Umbilical cord (tissue), 2 donors: ENCODE measurements around the gene TNIK. TPM values are rescaled to one million over a fixed set of nuclear protein-coding genes. Genes with fewer than 3 reads are reported as not detected.
A peak's percentile ranks its signal among the peaks of the same experiment; 100 is the strongest.

Experiments used
- DNase-seq: peaks from one replicate; pipeline ENCODE4 v3.0.0-alpha.2; 2015; ENCODE audit warnings: low spot score
- total RNA-seq: library from RNA; depleted of rRNA; stranded (reverse); fragments of >200 nt; gene quantifications from one replicate; pipeline ENCODE4 v1.2.3, GENCODE V29; 2014; ENCODE audit warnings: low replicate concordance; ENCODE audit not compliant: insufficient read depth

TNIK gene
- total RNA-seq, 1 donor from 2014 or later = 11.6 TPM

DNA sequence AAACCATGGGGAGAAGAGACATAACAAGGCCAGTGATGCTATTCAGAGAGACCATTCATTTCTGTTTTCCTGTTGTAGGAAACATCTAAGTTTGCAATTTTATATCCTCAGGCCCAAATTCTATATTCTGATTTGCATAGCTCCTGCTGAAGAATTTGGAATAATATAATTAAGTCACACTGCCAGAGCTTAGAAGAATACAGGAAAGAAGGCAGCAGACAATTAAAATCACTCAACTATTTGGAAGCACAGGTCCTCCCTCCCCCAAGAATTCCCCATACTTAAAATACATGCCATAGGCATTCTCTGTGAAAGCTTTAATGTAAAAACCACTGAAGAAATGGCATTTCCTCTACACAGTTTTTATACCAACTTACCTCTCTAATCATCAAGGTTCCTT is 366.7 kb downstream of the TNIK start:
- no peak for DNase-seq

DNA sequence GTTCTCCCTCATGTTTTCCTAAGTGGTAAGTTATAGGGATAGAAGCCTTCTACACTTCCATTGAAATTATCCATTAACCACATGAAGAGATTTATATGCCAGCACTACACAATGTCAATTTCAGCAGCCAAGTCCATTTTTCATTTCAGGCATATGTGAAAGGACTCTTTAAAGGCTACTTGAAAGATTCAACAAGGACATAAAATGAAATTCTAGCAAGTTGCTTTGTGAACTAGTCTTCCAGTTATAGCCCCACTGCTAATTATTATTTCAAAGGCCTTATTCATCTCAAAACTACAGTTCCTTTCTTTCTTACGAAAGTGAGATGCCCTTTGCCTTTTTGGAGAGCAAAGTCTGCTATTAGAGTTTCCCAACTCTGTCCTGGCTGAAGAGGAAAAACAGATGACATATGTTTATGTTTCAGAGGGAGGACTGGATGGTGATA is 367.7 kb downstream of the TNIK start:
- peak; percentile 64 for DNase-seq

DNA sequence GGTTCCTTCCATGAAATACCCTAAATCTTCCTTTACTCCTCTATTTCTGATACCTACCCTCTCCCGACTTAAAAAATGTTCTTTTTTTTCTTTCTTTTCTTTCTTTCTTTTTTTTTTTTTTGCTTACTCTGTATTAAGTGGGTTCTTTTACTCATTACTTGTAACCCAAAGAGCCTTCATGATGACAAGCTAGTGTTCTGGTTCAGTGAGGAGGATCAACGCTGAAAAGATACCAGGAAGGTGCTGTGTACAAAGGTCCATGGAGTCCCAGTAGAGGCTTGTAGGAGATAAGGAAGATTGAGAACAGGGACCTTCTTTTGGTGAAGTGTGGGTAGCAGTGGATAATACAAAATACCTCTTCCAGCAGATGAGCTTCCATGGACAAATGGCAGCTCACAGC is 369.9 kb downstream of the TNIK start:
- no peak for DNase-seq

DNA sequence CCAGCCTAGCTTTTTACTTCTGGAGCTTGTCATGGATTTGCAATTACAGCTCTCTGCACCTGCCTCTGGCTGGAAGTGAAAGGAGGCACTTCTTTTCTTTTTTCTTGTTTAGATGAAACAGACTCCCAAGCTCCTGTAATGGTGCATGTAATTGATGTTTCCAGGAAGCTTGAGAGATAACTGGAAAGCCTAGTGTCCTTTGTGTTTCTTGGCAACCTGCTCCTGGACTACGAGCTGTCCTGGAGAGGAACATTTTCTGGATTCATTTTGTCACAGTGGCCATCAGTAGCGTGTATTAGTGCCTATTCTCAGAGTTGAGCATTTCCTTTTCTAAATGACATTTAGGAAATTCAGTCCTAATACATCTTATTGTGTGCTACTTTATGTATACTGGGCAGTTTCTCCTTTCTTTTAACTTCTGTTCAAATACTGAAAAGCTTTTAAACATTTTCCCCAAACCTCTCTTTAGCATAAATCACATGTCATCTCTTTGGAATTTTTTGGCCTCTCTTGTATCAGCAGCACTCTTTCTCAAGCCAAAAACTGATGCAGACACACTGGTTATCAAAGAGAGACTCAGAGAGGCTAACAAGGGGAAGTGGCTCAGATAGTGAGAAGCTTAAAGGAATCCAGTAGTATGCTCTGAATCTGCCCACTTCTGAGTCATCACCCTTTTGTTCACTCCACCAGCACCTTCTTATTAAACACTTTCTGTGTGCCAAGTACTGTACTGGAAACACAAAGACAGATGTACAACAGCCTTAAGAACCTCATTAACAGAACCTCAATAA is 371.0 kb downstream of the TNIK start:
- DNase-seq = peak; percentile 98

DNA sequence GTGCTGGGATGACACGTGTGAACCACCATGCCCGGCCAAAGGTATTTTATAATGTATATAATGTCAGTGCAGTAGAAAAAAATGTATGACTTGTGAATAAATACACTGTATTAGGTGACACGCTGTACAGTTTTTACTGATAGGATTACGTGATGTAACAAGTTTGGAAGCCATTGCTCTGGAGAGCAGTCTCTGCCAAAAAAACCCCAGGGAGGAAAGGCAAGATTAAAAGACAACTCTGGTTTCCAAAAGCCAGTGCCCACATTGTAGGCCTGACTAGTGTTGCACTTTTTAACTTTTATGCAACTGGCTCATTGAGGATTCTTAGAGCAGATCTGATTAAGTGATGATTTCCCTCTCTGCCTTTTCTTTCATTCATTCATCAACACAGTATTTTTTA is 371.7 kb downstream of the TNIK start:
- peak; percentile 59 for DNase-seq

DNA sequence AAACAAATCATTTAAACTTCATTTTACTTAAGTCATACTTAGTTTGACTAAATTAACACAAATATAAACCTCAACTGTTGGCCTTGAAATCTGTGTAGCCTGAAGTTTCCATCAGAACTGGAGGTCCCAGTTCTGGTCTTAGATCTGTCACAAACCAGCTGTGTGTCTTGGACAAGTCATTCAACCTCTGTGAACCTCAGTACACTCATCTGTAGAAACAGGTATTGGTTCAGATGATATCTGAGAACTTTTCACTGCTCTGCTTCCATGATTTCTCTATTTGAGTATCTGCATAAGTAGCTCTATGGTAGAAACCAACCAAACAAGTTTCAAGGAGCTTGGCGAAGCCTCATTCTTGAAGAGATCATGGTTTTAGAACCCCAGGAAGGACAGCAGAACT is 373.3 kb downstream of the TNIK start:
- no peak for DNase-seq

DNA sequence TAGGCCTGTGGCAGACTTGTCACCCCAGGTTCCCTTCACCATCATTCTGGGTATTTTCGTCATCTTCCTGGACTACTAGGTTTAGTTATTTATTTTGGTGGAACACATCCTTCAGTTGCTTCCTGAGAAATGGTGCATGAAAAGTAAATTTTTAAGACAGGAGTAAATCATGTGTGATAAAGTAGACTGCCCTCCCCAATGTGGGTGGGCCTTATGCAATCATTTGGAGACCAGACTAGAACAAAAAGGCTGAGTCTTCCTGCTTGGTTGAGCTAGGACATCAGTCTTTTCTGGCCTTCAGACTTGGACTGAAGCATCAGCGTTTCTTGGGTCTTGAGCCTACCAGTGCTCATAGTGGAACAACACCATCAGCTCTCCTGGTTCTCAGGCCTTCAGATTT is 382.9 kb downstream of the TNIK start:
- DNase-seq = no peak

DNA sequence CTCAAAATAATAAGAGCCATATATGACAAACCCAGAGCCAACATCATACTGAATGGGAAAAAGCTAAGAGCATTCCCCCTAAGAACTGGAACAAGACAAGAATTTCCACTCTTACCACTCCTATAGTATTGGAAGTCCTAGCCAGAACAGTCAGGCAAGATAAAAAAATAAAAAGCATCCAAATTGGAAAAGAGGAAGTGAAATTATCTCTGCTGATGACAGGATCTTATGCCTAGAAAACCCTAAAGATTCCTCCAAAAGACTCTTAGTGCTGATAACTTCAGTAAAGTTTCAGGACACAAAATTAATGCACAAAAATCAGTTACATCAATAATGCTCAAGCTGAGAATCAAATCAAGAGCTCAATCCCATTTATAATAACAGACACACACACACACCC is 387.8 kb downstream of the TNIK start:
- DNase-seq = no peak

DNA sequence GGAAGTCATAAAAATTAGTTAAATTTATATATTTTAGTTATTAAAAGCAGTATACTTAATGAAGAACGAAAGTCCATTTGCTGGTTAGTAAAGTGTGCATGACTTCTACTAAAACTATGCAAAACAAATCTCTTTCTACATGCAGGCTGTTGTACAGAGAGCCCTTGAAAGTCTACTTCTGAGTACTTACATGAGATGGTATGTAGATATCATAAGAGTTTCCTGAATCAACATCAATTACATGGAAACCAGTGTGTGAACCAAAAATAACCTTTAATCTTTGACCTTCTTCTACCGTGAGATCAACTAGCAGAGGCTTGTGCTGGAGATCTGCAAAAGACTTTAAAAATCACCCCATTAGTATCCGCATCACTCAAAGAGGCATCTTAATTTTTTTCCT is 391.5 kb downstream of the TNIK start:
- DNase-seq = no peak

DNA sequence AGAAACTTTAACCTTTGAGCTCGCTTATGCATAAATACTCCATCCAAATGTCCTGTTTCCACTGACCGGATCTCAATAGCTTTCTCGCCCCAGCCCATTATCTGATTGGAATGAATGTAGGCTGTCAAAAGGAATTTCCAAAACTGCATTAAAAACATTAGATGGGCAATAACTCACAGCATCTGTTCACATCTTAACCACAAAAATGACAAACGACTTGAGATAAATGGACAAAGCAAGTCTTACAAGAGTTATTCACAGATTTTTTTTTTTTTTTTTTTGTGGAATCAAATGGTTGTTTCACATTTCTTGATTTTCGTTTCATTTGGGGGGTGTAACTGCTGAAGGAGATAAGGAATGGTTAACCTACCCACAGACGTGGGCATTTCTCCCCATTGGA is 394.0 kb downstream of the TNIK start:
- no peak for DNase-seq

DNA sequence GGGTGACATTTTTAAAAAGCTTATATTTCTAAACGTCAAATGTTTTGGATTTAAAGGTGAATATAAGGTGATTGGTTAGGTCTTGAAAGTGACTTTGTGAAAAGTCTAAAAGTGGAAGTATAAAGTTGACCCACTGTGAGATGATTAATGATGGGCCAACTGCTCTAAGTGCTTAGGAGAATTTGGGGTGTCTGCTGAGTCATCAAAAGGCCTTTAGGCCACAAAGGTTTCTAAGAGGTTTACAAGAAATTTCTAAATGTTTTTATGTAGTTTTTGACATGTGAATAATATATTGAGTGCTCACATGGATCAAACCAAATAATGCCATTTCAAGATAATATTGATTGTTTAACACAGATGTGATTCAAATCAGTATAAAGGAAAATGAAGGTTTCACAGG is 394.5 kb downstream of the TNIK start:
- DNase-seq = no peak

DNA sequence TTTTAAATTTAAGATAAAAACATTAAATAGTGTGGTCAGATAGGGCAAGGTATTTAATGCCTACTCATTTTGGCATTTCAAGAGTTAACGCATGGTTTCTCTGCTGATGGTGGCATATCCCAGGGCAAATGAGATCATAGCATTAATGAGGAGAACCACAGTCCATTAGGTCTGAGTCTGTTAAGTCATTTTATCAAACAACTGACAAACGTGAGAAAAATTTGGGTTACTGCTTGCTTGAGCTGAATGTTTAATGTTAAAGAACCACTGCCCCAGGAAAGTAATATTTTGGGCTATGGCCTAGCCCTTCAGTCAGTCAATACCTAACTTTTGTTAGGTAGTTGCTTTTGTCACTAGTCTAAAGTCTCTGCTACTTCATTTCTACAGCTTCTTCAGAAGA is 395.7 kb downstream of the TNIK start:
- DNase-seq = no peak

DNA sequence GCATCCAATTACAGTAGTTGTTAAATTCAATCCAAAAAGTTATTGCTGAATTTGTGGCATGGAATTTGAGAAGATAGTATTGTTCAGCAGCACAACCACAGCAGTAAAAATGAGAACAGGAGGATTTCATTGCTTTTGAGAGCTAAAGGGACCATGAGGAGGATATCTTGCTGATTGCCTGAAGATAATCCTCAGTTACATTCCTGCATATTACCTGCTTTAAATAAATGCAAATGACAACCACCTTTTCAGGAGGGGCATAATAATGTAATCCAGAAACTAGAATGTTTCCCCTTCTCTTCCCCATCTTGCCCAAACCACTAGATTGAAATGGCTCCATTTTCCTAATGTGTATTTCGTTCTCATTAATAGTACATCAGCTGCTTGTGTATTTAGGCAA is 398.5 kb downstream of the TNIK start:
- no peak for DNase-seq

DNA sequence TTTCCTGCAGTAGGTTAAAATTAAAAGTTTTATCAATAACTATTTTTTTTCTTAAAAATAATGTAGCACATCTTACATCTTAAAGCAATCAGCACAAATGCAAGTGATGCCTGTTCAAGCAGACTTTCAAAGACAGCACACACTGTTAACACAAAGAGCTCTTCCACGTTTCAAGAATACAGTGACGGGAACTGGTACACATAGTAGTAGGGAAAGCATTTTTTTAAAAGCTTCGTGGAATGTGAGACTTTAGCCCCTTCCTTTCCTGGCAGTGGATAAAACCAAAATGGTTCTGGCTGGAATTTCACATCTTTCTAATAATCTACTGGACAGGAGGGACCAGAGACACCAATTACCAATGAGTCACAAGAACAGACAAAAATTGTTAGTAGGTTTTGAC is 400.2 kb downstream of the TNIK start:
- peak; percentile 13 for DNase-seq

DNA sequence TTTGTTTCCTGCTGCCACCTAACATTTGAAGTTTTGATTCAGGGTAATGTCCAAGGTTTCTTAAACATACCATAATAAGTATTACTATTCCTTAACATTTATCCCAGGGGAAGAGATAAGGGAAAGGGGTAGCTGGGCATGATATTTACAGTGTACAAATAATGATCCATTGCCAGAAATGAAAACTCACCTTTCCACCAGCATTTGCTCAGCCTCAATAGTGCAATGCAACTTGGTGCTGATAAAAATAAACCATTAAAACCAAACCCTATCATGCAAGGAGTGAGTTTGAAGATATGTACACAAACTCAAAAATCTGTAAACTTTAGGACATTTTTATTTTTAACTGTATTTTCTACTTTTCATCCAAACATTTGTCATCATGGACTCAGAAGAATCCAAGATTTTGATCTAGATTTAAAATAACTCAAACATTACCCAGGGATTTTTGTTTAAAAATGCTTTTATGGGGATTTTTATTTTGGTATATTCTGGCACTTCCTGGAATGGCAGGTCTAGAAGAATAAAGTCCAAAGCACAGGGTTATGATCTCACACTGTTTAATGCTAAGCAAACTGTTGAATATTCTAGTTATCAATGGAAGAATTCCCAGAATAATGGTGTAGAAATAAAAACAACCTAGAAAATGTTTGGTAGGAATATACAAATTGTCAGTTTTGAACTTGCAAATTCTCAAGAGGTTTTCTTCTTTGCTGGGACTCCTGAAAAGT is 401.2 kb downstream of the TNIK start:
- no peak for DNase-seq

DNA sequence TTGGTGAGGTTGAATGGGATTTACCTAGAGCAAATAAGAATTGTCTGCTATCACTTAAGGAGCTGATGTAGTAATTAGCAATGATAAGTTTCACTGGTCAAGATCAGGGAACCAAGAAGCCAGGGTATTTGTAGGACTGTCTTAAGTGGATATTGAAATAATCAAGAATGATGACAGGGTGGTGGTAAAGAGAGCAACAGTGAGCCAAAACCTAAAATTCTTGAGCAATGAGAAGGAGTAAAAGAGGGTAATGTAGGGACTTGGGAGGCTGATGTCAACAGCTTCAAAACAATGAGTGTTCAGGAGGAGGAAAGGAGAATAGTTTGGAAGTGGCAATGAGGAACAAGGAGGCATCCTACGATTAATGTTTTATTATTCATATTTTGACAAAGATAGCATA is 402.1 kb downstream of the TNIK start:
- no peak for DNase-seq

DNA sequence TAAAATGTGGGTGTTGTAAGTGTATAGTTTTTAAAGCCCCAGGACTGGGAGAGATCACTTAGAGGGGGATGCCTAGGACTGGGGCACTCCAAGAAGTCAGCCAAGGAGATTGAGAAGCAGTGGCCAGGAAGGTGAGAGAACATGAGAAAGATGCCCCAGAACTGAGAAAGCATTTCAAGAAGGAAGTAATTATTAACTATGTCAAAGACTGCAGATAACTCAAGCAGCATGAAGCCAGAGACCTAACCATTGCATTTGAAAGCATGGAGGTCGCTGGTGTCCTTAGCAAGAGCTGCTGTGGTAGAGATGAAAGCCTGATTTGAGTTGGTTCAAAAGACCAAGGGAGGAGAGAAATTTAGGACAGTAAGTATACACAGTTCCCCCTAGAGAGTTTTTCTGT is 403.1 kb downstream of the TNIK start:
- no peak for DNase-seq

DNA sequence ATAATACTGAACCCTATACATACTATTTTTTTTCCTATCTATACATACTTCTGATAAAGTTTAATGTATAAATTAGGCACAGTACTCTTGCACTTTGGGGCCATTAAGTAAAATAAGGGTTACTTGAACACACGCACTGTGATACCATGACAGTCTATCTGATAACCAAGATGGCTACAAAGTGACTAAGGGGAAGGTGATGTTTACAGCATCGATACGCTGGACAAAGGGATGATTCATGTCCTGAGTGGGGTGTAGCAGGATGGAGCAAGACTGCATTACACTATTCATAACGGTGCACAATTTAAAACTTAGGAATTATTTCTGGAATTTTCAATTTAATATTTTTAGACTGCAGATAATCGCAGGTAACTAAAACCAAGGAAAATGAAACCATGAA is 403.7 kb downstream of the TNIK start:
- no peak for DNase-seq

DNA sequence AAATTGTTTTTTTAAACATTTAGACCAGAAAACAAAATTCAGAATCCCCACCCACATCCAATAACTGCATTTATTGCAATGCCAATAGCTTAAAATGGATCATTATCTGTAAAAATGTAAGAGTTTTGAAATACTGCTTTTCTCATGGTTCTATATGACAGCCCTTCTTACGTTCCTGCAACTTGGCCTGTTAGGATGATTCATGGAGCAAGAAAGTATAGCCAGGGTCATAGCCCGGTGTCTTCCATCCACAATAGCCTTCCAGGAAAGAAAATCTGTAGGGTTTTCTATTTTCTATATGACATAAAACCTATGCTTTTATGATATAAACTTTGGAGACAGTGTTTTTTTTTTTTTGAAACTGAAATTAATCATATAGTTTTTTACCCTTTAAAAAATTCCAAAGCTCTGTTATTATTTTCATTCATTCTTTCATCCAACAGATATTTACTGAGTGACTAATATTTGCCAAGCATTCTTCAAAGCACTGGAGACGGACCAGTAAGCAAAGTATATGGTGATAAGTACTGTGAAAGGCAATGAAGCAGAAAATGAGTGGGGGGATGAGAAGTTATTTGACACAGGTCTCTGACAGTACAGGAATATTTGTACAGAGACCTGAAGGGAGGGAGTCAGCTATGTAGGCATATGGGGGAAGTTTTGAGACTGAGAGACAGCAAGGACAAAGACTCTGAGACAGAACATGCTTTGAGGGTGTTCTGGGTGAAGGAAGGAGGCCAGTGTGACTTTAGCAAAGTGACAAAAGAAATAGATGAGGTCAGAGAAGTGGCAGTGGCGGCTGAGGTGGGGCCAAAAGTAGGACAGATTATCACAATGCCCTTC is 404.6 kb downstream of the TNIK start:
- no peak for DNase-seq

DNA sequence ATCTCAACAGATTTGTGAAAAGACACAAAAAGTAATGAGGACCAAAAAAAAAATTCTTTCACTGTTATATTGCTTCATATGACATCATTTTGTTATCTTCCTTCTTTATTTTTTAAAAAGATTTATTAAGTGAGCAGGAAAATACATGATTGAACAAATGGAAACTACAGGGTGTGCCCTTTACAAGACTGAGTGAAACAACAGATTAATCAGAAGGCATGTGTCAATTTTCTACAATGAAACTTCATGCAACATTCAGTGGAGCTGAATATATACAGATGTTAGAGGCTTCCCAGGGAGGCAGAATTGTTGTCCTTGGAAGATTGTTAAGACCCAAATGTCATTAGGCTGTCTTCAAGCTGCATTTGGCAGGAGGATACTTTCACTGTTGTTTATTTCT is 405.3 kb downstream of the TNIK start:
- DNase-seq = no peak

DNA sequence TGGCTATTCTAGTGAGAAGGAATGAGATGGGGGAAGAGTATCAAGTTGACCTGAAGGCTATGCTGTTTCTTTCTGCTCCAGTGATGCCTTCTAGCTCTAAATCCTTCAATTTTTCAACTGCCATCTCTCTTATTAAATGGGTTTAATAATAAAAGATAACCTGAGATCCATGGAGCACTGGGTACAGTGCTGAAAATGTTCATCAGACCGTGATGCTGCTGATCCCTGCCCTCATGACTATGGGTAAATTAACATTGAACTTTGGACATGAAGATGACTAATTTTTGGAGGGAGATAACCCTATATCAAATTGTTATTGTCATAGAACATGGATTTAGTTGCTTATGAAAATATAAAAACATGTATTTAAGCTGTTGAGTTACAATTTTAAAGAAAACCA is 406.0 kb downstream of the TNIK start:
- DNase-seq = no peak

DNA sequence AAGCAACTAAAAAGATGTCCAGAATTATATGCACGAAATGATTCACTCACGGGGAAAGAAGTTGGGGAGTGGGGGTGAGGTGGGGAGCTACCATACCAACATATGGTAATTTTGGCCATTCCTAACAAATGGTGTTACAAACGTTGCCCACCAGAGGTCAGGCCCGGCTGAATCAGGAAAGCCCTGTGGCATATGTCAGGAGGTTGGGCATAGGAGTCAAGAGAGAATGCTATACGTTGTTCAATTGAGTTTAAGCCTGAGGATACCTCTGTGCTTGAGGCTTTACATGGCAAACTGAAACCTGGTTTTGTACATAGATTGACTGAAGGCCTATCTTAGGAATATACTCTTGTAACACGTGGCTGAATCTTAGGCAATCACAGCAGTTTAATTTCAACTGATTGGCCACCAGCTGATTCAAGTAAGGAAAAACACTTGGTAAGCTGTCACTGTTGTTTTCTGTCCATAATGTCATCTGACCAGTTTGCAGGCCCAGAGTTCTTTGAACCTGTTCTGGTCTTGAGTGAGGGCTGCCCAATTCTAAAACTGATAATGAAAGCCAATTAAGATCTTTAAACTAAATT is 410.3 kb downstream of the TNIK start:
- DNase-seq = peak; percentile 59
